Measurements from ENCODE around the gene SASH3. TPM values are rescaled to one million over a fixed set of nuclear protein-coding genes. Genes with fewer than 3 reads are reported as not detected.

Gene SASH3
- total and polyA plus RNA-seq, 2 experiments from 2014 or later: 0.13 TPM; not detected in 1

GRCh38 chrX:129843209-129843458 lies 63.4 kb downstream of the SASH3 start:
- H3K36me3 ChIP-seq: no peaks in the 10 kb centered on the region
- DNase-seq (ENCODE audit: low read depth in 1 of 2, low spot score in 1 of 2): no peak
- H3K27ac ChIP-seq: no peak overlapping the region
- H3K27me3 ChIP-seq: peaks cover 4% of the 10 kb centered on the region
- H3K4me1 ChIP-seq (ENCODE audit: low read depth): no peaks in the 10 kb centered on the region
- H3K4me3 ChIP-seq: peak overlapping the region; percentile 85
- no peak for TF ChIP-seq CTCF (IDR thresholded peaks at IDR 0.05; ENCODE audit: low read depth, low read length)
- no peaks in the 10 kb centered on the region for H3K9me3 ChIP-seq (ENCODE audit: low read depth)

- peak; percentile 89 to 92 for DNase-seq (ENCODE audit: low read depth in 1 of 2, low spot score in 1 of 2)
- Histone ChIP-seq H3K9me3 (ENCODE audit: low read depth) (no peaks in the 10 kb centered on the region), H3K27ac (no peak within 1 kb of the TSS)
These were observed 63.9 kb downstream of the SASH3 start, which contains the start of gene ZDHHC9 for GRCh38 chrX:129843459-129844306. ZDHHC9 (minus strand) TSS chrX:129843886; CDS start chrX:129841945, 1,941 bp downstream.

More at GRCh38 chrX:129843459-129844306, 63.9 kb downstream of the SASH3 start, which contains the start of gene ZDHHC9:
- H3K4me3 ChIP-seq: peak within 1 kb of the TSS; percentile 85
- peaks cover 4% of the 10 kb centered on the region for H3K27me3 ChIP-seq
- no peaks in the 10 kb centered on the region for H3K36me3 ChIP-seq
- H3K4me1 ChIP-seq (ENCODE audit: low read depth): no peaks in the 10 kb centered on the region
- no peak for TF ChIP-seq CTCF (IDR thresholded peaks at IDR 0.05; ENCODE audit: low read depth, low read length)

Other genes starting within 250 kb of the SASH3 start
- gene OCRL, start 239.7 kb upstream of the SASH3 start, total RNA-seq: 8.4 and 15.3 TPM in 2 replicates
- 6.3 and 10.7 TPM in 2 replicates for gene OCRL, start 239.7 kb upstream of the SASH3 start, polyA plus RNA-seq
- gene APLN, start 125.0 kb upstream of the SASH3 start, total RNA-seq: 0.45 and 0.88 TPM in 2 replicates
- 1.1 TPM in 1 of 2 replicates, not detected in the other for gene APLN, start 125.0 kb upstream of the SASH3 start, polyA plus RNA-seq
- gene XPNPEP2, start 41.0 kb upstream of the SASH3 start, total RNA-seq: 0.18 TPM in 1 of 2 replicates, not detected in the other
- gene XPNPEP2, start 41.0 kb upstream of the SASH3 start, polyA plus RNA-seq: not detected in 2 replicates
- gene ZDHHC9, start 63.9 kb downstream of the SASH3 start, total RNA-seq: 9.9 and 12.9 TPM in 2 replicates
- 15.5 and 15.6 TPM in 2 replicates for gene ZDHHC9, start 63.9 kb downstream of the SASH3 start, polyA plus RNA-seq
- gene UTP14A, start 126.2 kb downstream of the SASH3 start, total RNA-seq: 7.4 and 11.8 TPM in 2 replicates
- 4.7 and 7.8 TPM in 2 replicates for gene UTP14A, start 126.2 kb downstream of the SASH3 start, polyA plus RNA-seq
- gene BCORL1, start 202.7 kb downstream of the SASH3 start, total RNA-seq: 3.9 and 10.7 TPM in 2 replicates
- 8.7 and 13.6 TPM in 2 replicates for gene BCORL1, start 202.7 kb downstream of the SASH3 start, polyA plus RNA-seq

Data from cardiac muscle cell (in vitro differentiated cells and primary cell).